ENCODE measurements around the gene SLK.

DNA sequence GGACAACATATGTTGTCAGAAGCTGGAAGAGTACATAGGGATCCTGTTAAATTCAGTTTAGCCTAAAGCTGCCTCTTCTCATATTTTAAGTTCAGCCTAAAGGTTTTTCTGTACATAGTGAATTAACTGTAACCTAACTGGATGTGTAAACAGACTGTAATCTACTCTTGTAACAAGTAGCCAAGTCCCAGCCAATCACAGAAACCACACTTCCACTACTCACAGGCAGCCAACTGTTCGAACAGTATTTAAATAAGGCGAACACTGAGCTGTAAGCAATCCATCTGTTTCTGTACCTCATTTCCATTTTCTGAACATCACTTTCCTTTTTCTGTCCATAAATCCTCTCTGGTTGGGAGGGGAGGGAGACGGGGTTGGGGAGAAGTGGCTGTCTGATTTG is 34.0 kb upstream of the SLK start:
- TF ChIP-seq, protein P1, sequence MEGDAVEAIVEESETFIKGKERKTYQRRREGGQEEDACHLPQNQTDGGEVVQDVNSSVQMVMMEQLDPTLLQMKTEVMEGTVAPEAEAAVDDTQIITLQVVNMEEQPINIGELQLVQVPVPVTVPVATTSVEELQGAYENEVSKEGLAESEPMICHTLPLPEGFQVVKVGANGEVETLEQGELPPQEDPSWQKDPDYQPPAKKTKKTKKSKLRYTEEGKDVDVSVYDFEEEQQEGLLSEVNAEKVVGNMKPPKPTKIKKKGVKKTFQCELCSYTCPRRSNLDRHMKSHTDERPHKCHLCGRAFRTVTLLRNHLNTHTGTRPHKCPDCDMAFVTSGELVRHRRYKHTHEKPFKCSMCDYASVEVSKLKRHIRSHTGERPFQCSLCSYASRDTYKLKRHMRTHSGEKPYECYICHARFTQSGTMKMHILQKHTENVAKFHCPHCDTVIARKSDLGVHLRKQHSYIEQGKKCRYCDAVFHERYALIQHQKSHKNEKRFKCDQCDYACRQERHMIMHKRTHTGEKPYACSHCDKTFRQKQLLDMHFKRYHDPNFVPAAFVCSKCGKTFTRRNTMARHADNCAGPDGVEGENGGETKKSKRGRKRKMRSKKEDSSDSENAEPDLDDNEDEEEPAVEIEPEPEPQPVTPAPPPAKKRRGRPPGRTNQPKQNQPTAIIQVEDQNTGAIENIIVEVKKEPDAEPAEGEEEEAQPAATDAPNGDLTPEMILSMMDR (IDR thresholded peaks at IDR 0.05): no peak
- TF ChIP-seq POLR2AphosphoS5 (IDR thresholded peaks at IDR 0.05): no peak
